Measurements from ENCODE around the gene CTSC. TPM values are rescaled to one million over a fixed set of nuclear protein-coding genes. Genes with fewer than 3 reads are reported as not detected.

Gene CTSC
- total RNA-seq, 1 donor from 2014 or later = 47.0 TPM

DNA sequence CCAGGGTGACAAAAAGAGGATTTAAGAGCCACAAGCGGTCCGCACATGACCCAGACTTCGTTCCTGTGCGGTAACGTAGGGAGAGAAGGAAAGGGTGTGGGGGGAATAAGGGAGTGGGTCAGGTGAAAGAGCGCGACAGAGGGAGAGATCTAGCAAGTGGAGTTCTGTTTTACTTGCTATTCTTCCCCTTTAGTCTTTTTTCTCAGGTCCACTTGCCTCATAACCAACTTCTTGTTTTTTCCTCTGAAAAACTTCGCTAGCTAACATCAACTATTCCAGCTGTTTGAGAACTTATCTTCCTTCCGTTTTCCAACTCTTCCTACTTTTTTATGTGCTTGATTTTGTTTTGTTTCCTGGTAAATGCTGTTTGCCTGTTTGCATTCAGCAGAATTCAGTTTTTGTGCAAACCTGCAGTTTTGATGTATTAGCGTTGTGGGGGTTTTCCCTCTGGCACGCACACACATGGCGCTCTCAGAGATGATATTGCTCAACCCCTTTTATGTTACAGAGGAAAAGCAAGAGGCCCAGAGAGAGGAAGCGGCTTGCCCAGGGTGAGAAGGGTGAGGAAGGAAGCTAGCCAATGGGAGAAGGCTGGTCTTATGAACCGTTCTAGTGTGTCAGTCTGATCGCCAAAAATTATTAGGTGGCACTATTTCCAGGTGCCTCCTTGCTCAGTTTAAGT lies 592 bp upstream of the CTSC start:
- Histone ChIP-seq H3K4me1 (ENCODE audit: control insufficient read depth in 3 of 3, insufficient read depth in 3 of 3, low read length in 3 of 3) (peaks cover 6 to 9% (median 8%) of the 10 kb centered on the region in 3 donors), H3K27ac (ENCODE audit: low read depth, low read length) (peak overlapping the region; percentile 76), H3K9me3 (ENCODE audit: control insufficient read depth in 3 of 3, low read length in 3 of 3) (no peaks in the 10 kb centered on the region)

GRCh38 chr11:88335284-88335683 lies 2.3 kb downstream of the CTSC start:
- Histone ChIP-seq H3K9ac (ENCODE audit: low read depth in 1 of 3, low read length in 3 of 3) (no peak overlapping the region), H3K36me3 (ENCODE audit: control insufficient read depth in 3 of 3, insufficient read depth in 3 of 3, low read length in 3 of 3) (peaks cover 0 to 41% (median 5%) of the 10 kb centered on the region in 3 donors), H3K9me3 (ENCODE audit: control insufficient read depth in 3 of 3, low read length in 3 of 3) (no peaks in the 10 kb centered on the region), H3K27ac (ENCODE audit: low read depth, low read length) (no peak overlapping the region), H3K27me3 (ENCODE audit: control insufficient read depth in 3 of 3, insufficient read depth in 3 of 3, low read length in 3 of 3) (no peaks in the 10 kb centered on the region), H3K4me3 (ENCODE audit: low read length in 3 of 3) (peak overlapping the region in 2 of 3 donors; percentile 19 to 52), H3K4me1 (ENCODE audit: control insufficient read depth in 3 of 3, insufficient read depth in 3 of 3, low read length in 3 of 3) (peaks cover 6 to 9% (median 8%) of the 10 kb centered on the region in 3 donors)

More for the DNA sequence above, 592 bp upstream of the CTSC start:
- Histone ChIP-seq H3K36me3 (ENCODE audit: control insufficient read depth in 3 of 3, insufficient read depth in 3 of 3, low read length in 3 of 3) (peaks cover 0 to 22% (median under 1%) of the 10 kb centered on the region in 3 donors), H3K4me3 (ENCODE audit: low read length in 3 of 3) (peak overlapping the region; percentile 73 to 95 (median 95)), H3K27me3 (ENCODE audit: control insufficient read depth in 3 of 3, insufficient read depth in 3 of 3, low read length in 3 of 3) (no peaks in the 10 kb centered on the region), H3K9ac (ENCODE audit: low read depth in 1 of 3, low read length in 3 of 3) (peak overlapping the region; percentile 73 to 92 (median 88))

DNA sequence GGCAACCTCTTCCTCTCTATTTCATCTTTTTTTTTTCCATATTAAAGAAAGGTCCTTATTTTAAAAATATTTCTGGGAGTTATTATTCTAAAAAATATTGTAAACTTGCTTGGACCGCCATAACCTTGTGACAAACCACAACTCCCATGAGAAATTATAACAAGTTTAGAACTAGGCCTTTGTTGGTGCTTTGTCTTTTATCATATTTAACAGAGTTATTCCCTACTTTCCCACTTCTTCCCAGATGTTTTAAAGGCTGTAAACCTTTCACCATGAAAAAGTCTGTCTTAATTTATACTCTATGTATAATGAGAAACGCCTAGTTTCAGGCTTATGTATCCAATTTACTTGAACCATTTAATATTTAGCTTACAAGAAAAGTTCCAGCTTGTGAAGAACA lies 3.7 kb downstream of the CTSC start:
- Histone ChIP-seq H3K9me3 (ENCODE audit: control insufficient read depth in 3 of 3, low read length in 3 of 3) (no peaks in the 10 kb centered on the region), H3K4me3 (ENCODE audit: low read length in 3 of 3) (no peak overlapping the region), H3K36me3 (ENCODE audit: control insufficient read depth in 3 of 3, insufficient read depth in 3 of 3, low read length in 3 of 3) (peaks cover 0 to 41% (median 5%) of the 10 kb centered on the region in 3 donors), H3K4me1 (ENCODE audit: control insufficient read depth in 3 of 3, insufficient read depth in 3 of 3, low read length in 3 of 3) (peaks cover 6 to 13% (median 8%) of the 10 kb centered on the region in 3 donors), H3K27ac (ENCODE audit: low read depth, low read length) (no peak overlapping the region), H3K27me3 (ENCODE audit: control insufficient read depth in 3 of 3, insufficient read depth in 3 of 3, low read length in 3 of 3) (no peaks in the 10 kb centered on the region), H3K9ac (ENCODE audit: low read depth in 1 of 3, low read length in 3 of 3) (no peak overlapping the region)

DNA sequence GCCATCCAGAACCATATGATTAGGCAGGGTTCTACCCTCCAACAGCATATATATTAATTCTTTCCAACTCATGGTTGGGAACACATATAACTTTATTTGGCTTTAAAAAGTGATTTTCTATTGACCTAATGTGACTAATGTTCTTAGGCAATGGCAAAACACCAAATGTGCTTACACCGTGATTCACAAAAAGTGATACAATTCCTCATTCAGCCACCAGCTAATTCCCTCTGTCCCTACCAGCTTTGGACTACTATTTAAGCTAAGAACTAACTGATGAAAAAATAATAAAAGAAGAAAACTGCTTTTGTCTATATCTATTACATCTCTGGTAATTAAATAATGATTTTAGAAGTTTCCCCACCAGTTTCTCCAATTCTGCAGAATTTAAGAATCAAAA lies 4.7 kb downstream of the CTSC start:
- Histone ChIP-seq H3K4me3 (ENCODE audit: low read length in 3 of 3) (no peak overlapping the region), H3K9me3 (ENCODE audit: control insufficient read depth in 3 of 3, low read length in 3 of 3) (no peaks in the 10 kb centered on the region), H3K36me3 (ENCODE audit: control insufficient read depth in 3 of 3, insufficient read depth in 3 of 3, low read length in 3 of 3) (peaks cover 0 to 41% (median 5%) of the 10 kb centered on the region in 3 donors), H3K27ac (ENCODE audit: low read depth, low read length) (no peak overlapping the region), H3K27me3 (ENCODE audit: control insufficient read depth in 3 of 3, insufficient read depth in 3 of 3, low read length in 3 of 3) (no peaks in the 10 kb centered on the region), H3K4me1 (ENCODE audit: control insufficient read depth in 3 of 3, insufficient read depth in 3 of 3, low read length in 3 of 3) (peaks cover 2 to 7% (median 6%) of the 10 kb centered on the region in 3 donors), H3K9ac (ENCODE audit: low read depth in 1 of 3, low read length in 3 of 3) (no peak overlapping the region)

DNA sequence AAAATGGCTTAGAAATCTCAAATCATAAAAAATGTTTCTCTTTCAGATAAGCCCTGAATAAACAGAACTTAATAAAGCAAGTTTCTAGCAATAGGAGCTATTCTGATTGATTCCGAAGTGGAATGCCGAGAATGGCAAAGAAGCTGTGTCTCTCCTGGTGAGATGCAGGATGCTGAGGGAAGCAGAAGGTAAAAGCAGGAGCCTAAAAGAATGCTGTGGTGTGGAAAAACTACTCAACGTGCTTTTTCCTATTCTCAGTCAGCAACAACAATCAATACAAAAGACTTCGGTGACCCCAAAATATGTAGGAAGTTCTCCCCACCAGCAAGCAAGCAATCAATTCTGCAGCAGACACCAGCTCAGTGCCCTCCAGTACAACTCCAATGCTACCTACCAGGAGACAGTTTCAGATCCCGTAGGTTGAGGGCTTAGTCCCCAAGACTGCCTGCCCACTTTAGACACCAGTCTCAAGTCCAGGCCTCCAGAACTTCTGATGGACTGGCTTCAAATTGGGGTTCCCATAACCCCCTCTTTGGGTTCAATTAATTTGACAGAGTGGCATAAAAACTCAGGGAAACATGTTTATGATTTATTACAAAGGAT lies 6.6 kb downstream of the CTSC start:
- H3K27ac ChIP-seq (ENCODE audit: low read depth, low read length) = no peak overlapping the region
- no peaks in the 10 kb centered on the region for H3K27me3 ChIP-seq (ENCODE audit: control insufficient read depth in 3 of 3, insufficient read depth in 3 of 3, low read length in 3 of 3)
- H3K9ac ChIP-seq (ENCODE audit: low read depth in 1 of 3, low read length in 3 of 3) = no peak overlapping the region
- peaks cover 0 to 41% (median 5%) of the 10 kb centered on the region in 3 donors for H3K36me3 ChIP-seq (ENCODE audit: control insufficient read depth in 3 of 3, insufficient read depth in 3 of 3, low read length in 3 of 3)
- H3K4me1 ChIP-seq (ENCODE audit: control insufficient read depth in 3 of 3, insufficient read depth in 3 of 3, low read length in 3 of 3) = peaks cover 2 to 5% (median 2%) of the 10 kb centered on the region in 3 donors
- H3K4me3 ChIP-seq (ENCODE audit: low read length in 3 of 3) = no peak overlapping the region
- H3K9me3 ChIP-seq (ENCODE audit: control insufficient read depth in 3 of 3, low read length in 3 of 3) = no peaks in the 10 kb centered on the region

GRCh38 chr11:88329563-88330250 lies 7.8 kb downstream of the CTSC start:
- Histone ChIP-seq H3K4me3 (ENCODE audit: low read length in 3 of 3) (no peak overlapping the region), H3K9me3 (ENCODE audit: control insufficient read depth in 3 of 3, low read length in 3 of 3) (no peaks in the 10 kb centered on the region), H3K9ac (ENCODE audit: low read depth in 1 of 3, low read length in 3 of 3) (no peak overlapping the region), H3K27me3 (ENCODE audit: control insufficient read depth in 3 of 3, insufficient read depth in 3 of 3, low read length in 3 of 3) (no peaks in the 10 kb centered on the region), H3K4me1 (ENCODE audit: control insufficient read depth in 3 of 3, insufficient read depth in 3 of 3, low read length in 3 of 3) (peaks cover 0 to 5% (median 2%) of the 10 kb centered on the region in 3 donors), H3K36me3 (ENCODE audit: control insufficient read depth in 3 of 3, insufficient read depth in 3 of 3, low read length in 3 of 3) (peaks cover 0 to 38% (median 7%) of the 10 kb centered on the region in 3 donors), H3K27ac (ENCODE audit: low read depth, low read length) (no peak overlapping the region)

GRCh38 chr11:88327462-88328143 lies 9.9 kb downstream of the CTSC start:
- Histone ChIP-seq H3K4me1 (ENCODE audit: control insufficient read depth in 3 of 3, insufficient read depth in 3 of 3, low read length in 3 of 3) (peaks cover 0 to 5% (median 2%) of the 10 kb centered on the region in 3 donors), H3K36me3 (ENCODE audit: control insufficient read depth in 3 of 3, insufficient read depth in 3 of 3, low read length in 3 of 3) (peaks cover 0 to 25% (median 7%) of the 10 kb centered on the region in 3 donors), H3K9ac (ENCODE audit: low read depth in 1 of 3, low read length in 3 of 3) (no peak overlapping the region), H3K27me3 (ENCODE audit: control insufficient read depth in 3 of 3, insufficient read depth in 3 of 3, low read length in 3 of 3) (no peaks in the 10 kb centered on the region), H3K9me3 (ENCODE audit: control insufficient read depth in 3 of 3, low read length in 3 of 3) (no peaks in the 10 kb centered on the region), H3K27ac (ENCODE audit: low read depth, low read length) (no peak overlapping the region), H3K4me3 (ENCODE audit: low read length in 3 of 3) (no peak overlapping the region)

- Histone ChIP-seq H3K36me3 (ENCODE audit: control insufficient read depth in 3 of 3, insufficient read depth in 3 of 3, low read length in 3 of 3) (peaks cover 0 to 22% (median 7%) of the 10 kb centered on the region in 3 donors), H3K4me1 (ENCODE audit: control insufficient read depth in 3 of 3, insufficient read depth in 3 of 3, low read length in 3 of 3) (peaks cover 0 to 5% (median 2%) of the 10 kb centered on the region in 3 donors), H3K27me3 (ENCODE audit: control insufficient read depth in 3 of 3, insufficient read depth in 3 of 3, low read length in 3 of 3) (no peaks in the 10 kb centered on the region)
These were observed 10.5 kb downstream of the CTSC start for GRCh38 chr11:88327061-88327460.

DNA sequence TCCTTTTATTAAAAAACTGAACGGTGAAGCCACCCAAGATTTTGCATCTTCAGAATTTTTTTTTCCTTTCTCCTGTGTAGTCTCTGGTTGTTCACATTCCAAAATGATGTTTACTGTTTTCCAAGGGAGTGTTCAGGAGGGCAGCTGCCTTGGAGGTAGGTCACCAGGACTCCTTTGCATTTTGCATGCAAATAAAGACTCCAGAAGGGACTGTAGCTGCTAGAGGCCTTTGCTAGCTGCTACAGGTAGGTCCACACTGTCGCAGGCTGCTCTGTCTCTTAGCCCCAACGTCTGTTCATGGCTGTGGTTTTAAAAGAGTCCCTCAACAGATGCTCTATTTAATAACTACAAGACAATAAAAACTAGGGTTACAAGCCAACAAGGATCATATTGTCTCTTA lies 11.4 kb downstream of the CTSC start:
- peaks cover 0 to 13% (median 6%) of the 10 kb centered on the region in 3 donors for H3K36me3 ChIP-seq (ENCODE audit: control insufficient read depth in 3 of 3, insufficient read depth in 3 of 3, low read length in 3 of 3)
- H3K27me3 ChIP-seq (ENCODE audit: control insufficient read depth in 3 of 3, insufficient read depth in 3 of 3, low read length in 3 of 3) = no peaks in the 10 kb centered on the region
- H3K27ac ChIP-seq (ENCODE audit: low read depth, low read length) = no peak overlapping the region
- H3K4me1 ChIP-seq (ENCODE audit: control insufficient read depth in 3 of 3, insufficient read depth in 3 of 3, low read length in 3 of 3) = peaks cover 0 to 5% (median 2%) of the 10 kb centered on the region in 3 donors
- H3K9ac ChIP-seq (ENCODE audit: low read depth in 1 of 3, low read length in 3 of 3) = no peak overlapping the region
- H3K9me3 ChIP-seq (ENCODE audit: control insufficient read depth in 3 of 3, low read length in 3 of 3) = no peaks in the 10 kb centered on the region
- no peak overlapping the region for H3K4me3 ChIP-seq (ENCODE audit: low read length in 3 of 3)

More at GRCh38 chr11:88327061-88327460, 10.5 kb downstream of the CTSC start:
- no peaks in the 10 kb centered on the region for H3K9me3 ChIP-seq (ENCODE audit: control insufficient read depth in 3 of 3, low read length in 3 of 3)
- no peak overlapping the region for H3K9ac ChIP-seq (ENCODE audit: low read depth in 1 of 3, low read length in 3 of 3)
- H3K4me3 ChIP-seq (ENCODE audit: low read length in 3 of 3) = no peak overlapping the region
- H3K27ac ChIP-seq (ENCODE audit: low read depth, low read length) = no peak overlapping the region

Measured in skeletal muscle tissue (tissue), 4 donors.